Ishikawa (cell line): ENCODE measurements around the gene RAB10.

Experiments
- TEAD4 ChIP-seq: IDR thresholded peaks from 2 replicates; pipeline ENCODE4 v1.6.1; 2012
- YY1 ChIP-seq: IDR thresholded peaks from 2 replicates; pipeline ENCODE4 v1.6.1; 2012; ENCODE audit warnings: low read depth
- ZBTB7A ChIP-seq: IDR thresholded peaks from 2 replicates; pipeline ENCODE4 v1.6.1; 2012; ENCODE audit warnings: low read depth

DNA sequence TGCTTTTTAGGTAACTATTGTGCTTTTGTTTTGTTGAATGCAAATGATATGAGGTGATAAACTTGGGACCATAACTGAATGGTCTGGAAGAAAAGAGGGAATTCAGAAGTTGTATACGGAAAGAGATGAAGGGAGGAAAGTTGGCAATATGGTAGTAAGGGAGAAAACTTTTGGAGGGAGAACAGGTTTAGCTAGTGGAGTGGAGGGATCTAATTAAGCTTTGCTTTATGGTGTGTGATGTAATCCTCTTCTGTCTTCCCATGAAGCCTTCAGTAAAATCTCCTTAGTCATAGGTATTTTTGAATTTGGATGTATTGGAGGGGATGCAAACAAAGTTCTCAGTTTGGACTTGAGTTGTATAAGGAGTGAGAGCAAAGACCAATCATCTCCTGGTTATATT lies 20.2 kb upstream of the RAB10 start:
- TF ChIP-seq TEAD4, result no peak
- no peak for TF ChIP-seq YY1
- no peak for TF ChIP-seq ZBTB7A
